HEK293 (cell line): ENCODE data around the gene MTHFD1L.

Experiments
- CTCF ChIP-seq: fragments of 450-650 bp; formaldehyde crosslinking; IDR thresholded peaks from 2 replicates; pipeline ENCODE4 v1.5.1; 2016; ENCODE audit warnings: missing biosample characterization, missing genetic modification characterization
- REPIN1 ChIP-seq: fragments of 450-650 bp; formaldehyde crosslinking; IDR thresholded peaks from 2 replicates; pipeline ENCODE4 v1.5.1; 2017; ENCODE audit warnings: missing biosample characterization, missing genetic modification characterization, low read depth
- ZBTB49 ChIP-seq: fragments of 450-650 bp; formaldehyde crosslinking; IDR thresholded peaks from 2 replicates; pipeline ENCODE4 v1.5.1; 2016; ENCODE audit warnings: missing biosample characterization, missing genetic modification characterization, low read depth
- ZNF362 ChIP-seq: fragments of 450-650 bp; formaldehyde crosslinking; IDR thresholded peaks from 2 replicates; pipeline ENCODE4 v1.5.1; 2016; ENCODE audit warnings: missing biosample characterization, missing genetic modification characterization
- ZNF366 ChIP-seq: fragments of 450-650 bp; formaldehyde crosslinking; conservative IDR thresholded peaks from 2 replicates; pipeline ENCODE4 v1.5.1; 2016; ENCODE audit warnings: missing biosample characterization, missing genetic modification characterization
- ZNF639 ChIP-seq: fragments of 450-650 bp; formaldehyde crosslinking; IDR thresholded peaks from 2 replicates; pipeline ENCODE4 v1.5.1; 2016; ENCODE audit warnings: missing biosample characterization, missing genetic modification characterization
- ZNF660 ChIP-seq: fragments of 450-650 bp; IDR thresholded peaks from 2 replicates; pipeline ENCODE4 v1.5.1; 2018; ENCODE audit warnings: missing biosample characterization, mild to moderate bottlenecking, missing genetic modification characterization
- ZNF664 ChIP-seq: fragments of 450-650 bp; formaldehyde crosslinking; IDR thresholded peaks from 2 replicates; pipeline ENCODE4 v1.5.1; 2016; ENCODE audit warnings: missing biosample characterization, missing genetic modification characterization
- ZNF792 ChIP-seq: fragments of 450-650 bp; formaldehyde crosslinking; IDR thresholded peaks from 2 replicates; pipeline ENCODE4 v1.5.1; 2016; ENCODE audit warnings: missing biosample characterization, missing genetic modification characterization

GRCh38 chr6:151149793-151150192, 284.3 kb downstream of the MTHFD1L start:
- TF ChIP-seq ZNF660 (tag by site-specific recombination) (no peak), CTCF (tag by site-specific recombination) (no peak), ZBTB49 (tag by site-specific recombination) (no peak), ZNF664 (tag by site-specific recombination) (no peak), REPIN1 (no peak), ZNF792 (tag by site-specific recombination) (no peak), ZNF366 (no peak), ZNF362 (tag by site-specific recombination) (no peak), ZNF639 (no peak)
